Measurements from ENCODE around the gene CD180. TPM values are rescaled to one million over a fixed set of nuclear protein-coding genes. Genes with fewer than 3 reads are reported as not detected.
"Not testable (repeated sequence)": the region's sequence is repeated elsewhere in the genome, so short reads cannot be mapped to it uniquely, and the experiment has no call there.

CD180 gene
- total RNA-seq, 1 donor from 2014 or later = 0.04 TPM

DNA sequence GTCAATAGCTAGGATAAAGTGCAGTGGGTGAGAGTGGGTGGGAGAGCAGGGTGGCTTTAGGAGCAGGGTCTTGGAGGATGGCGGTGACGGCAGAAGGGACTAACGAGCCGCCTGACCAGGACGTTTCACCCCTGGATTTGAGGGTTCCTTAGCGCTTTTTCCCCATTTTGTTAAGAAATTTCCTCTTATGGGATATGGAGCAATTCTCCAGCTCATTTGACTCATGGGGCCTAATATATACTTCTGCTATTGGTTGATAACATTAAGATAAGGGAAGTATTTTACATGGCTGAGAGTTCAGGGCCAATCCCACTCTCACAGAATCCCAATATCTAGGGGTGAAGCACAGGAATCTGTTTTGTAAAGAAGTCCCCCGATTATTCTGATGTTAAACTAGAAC is 17.6 kb downstream of the CD180 start:
- Histone ChIP-seq H3K36me3 (ENCODE audit: control insufficient read depth, insufficient read depth, low read length) (no peaks in the 10 kb centered on the region), H3K27me3 (ENCODE audit: control insufficient read depth, insufficient read depth, low read length) (no peaks in the 10 kb centered on the region), H3K4me3 (ENCODE audit: low read depth, low read length) (no peak overlapping the region)
- TF ChIP-seq, protein P1, sequence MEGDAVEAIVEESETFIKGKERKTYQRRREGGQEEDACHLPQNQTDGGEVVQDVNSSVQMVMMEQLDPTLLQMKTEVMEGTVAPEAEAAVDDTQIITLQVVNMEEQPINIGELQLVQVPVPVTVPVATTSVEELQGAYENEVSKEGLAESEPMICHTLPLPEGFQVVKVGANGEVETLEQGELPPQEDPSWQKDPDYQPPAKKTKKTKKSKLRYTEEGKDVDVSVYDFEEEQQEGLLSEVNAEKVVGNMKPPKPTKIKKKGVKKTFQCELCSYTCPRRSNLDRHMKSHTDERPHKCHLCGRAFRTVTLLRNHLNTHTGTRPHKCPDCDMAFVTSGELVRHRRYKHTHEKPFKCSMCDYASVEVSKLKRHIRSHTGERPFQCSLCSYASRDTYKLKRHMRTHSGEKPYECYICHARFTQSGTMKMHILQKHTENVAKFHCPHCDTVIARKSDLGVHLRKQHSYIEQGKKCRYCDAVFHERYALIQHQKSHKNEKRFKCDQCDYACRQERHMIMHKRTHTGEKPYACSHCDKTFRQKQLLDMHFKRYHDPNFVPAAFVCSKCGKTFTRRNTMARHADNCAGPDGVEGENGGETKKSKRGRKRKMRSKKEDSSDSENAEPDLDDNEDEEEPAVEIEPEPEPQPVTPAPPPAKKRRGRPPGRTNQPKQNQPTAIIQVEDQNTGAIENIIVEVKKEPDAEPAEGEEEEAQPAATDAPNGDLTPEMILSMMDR (IDR thresholded peaks at IDR 0.05; ENCODE audit: insufficient read depth, low read length, poor library complexity, severe bottlenecking) = no peak
- DNase-seq (ENCODE audit: low read depth) = no peak

DNA sequence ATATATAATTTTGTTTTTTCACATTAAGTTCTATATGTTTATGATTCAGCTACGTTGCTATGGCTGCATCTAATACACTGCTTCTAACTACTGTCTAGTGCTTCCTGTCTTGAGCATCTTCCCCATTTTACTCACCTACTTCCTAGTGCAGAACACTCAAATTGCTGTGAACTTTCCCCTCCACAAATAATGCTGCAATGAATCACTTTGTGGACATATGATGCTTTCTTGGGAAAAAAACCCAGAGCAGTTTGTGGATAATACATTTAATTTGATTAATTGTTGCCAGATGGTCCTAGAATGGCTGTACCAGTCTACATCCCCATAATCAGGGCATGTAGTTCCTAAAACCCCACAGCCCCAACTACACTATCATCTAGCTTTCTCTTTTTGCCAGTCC is 18.5 kb downstream of the CD180 start:
- TF ChIP-seq, protein P1 (IDR thresholded peaks at IDR 0.05; ENCODE audit: insufficient read depth, low read length, poor library complexity, severe bottlenecking) = no peak
- Histone ChIP-seq H3K27me3 (ENCODE audit: control insufficient read depth, insufficient read depth, low read length) (no peaks in the 10 kb centered on the region), H3K4me3 (ENCODE audit: low read depth, low read length) (no peak overlapping the region), H3K36me3 (ENCODE audit: control insufficient read depth, insufficient read depth, low read length) (no peaks in the 10 kb centered on the region)
- no peak for DNase-seq (ENCODE audit: low read depth)

DNA sequence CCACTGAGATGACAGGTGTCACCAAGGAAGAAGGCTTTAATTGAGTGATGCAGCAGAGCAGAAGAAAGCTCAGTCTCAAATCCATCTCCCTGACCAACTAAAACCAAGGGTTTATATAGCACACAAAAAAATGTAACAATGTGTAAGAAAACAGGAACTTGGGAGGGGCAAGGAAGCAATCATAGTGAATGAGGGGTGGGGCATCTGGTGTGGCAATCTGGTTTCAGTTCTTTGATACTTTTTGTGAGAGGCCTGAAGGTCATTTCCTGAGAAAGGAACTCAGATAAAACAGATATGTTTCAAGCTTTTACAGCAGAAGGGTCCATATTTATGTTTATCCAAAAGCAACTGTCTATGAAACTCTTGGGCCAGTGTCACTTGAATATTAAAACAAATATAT is 19.7 kb downstream of the CD180 start:
- no peak overlapping the region for H3K4me3 ChIP-seq (ENCODE audit: low read depth, low read length)
- TF ChIP-seq, protein P1 (IDR thresholded peaks at IDR 0.05; ENCODE audit: insufficient read depth, low read length, poor library complexity, severe bottlenecking) = no peak
- H3K36me3 ChIP-seq (ENCODE audit: control insufficient read depth, insufficient read depth, low read length) = no peaks in the 10 kb centered on the region
- no peak for DNase-seq (ENCODE audit: low read depth)
- H3K27me3 ChIP-seq (ENCODE audit: control insufficient read depth, insufficient read depth, low read length) = no peaks in the 10 kb centered on the region

DNA sequence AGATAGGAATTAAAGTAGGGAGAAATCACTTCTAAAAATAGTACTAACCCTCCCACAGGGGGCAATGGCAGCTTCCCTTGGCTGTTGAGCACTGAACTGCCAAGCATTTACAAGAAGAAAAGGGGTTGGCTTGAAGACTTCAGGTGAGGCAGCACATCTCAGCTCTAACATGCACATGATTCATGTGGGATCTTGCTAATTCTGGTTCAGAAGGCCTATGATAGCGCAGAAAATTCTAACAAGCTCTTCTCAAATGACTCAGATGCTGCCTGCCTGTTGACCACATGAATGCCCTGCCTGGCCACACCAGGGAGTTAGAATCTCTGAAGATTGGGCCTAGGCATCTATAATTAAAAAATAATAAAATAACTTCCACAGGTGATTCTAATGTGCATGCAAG is 22.6 kb downstream of the CD180 start:
- no peak overlapping the region for H3K4me3 ChIP-seq (ENCODE audit: low read depth, low read length)
- no peak for DNase-seq (ENCODE audit: low read depth)
- no peaks in the 10 kb centered on the region for H3K27me3 ChIP-seq (ENCODE audit: control insufficient read depth, insufficient read depth, low read length)
- H3K36me3 ChIP-seq (ENCODE audit: control insufficient read depth, insufficient read depth, low read length) = no peaks in the 10 kb centered on the region
- TF ChIP-seq, protein P1 (IDR thresholded peaks at IDR 0.05; ENCODE audit: insufficient read depth, low read length, poor library complexity, severe bottlenecking) = no peak

DNA sequence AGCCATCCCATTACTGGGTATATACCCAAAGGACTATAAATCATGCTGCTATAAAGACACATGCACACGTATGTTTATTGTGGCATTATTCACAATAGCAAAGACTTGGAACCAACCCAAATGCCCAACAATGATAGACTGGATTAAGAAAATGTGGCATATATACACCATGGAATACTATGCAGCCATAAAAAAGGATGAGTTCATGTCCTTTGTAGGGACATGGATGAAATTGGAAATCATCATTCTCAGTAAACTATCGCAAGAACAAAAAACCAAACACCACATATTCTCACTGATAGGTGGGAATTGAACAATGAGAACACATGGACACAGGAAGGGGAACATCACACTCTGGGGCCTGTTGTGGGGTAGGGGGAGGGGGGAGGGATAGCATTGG is 23.2 kb downstream of the CD180 start:
- H3K27me3 ChIP-seq (ENCODE audit: control insufficient read depth, insufficient read depth, low read length); H3K4me3 ChIP-seq (ENCODE audit: low read depth, low read length); DNase-seq (ENCODE audit: low read depth); H3K36me3 ChIP-seq (ENCODE audit: control insufficient read depth, insufficient read depth, low read length): not testable (repeated sequence)

DNA sequence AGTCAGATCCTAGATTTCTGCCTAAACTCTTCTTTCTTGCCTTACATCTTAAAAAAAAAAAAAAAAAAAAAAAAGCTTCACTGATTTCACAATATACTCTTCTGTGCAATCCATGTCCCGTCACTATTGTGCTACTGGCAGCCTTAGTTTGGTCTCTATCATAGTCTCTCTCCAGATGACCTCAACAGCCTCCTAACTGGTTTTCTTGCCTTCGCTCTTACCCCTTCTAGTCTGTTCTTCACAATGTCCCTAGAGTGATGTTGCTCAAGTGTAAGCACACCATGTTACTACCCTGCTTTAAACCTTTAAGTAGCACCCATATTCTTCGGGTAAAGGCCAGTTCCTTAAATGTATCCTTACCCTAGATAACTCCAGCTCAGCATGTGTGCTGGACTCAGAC is 25.8 kb downstream of the CD180 start:
- H3K27me3 ChIP-seq (ENCODE audit: control insufficient read depth, insufficient read depth, low read length) = no peaks in the 10 kb centered on the region
- no peak for DNase-seq (ENCODE audit: low read depth)
- no peaks in the 10 kb centered on the region for H3K36me3 ChIP-seq (ENCODE audit: control insufficient read depth, insufficient read depth, low read length)
- H3K4me3 ChIP-seq (ENCODE audit: low read depth, low read length) = no peak overlapping the region
- TF ChIP-seq, protein P1 (IDR thresholded peaks at IDR 0.05; ENCODE audit: insufficient read depth, low read length, poor library complexity, severe bottlenecking) = no peak

Measured in kidney epithelial cell (primary cell).